ENCODE measurements around the gene HDAC9.

The HDAC9 gene

GRCh38 chr7:18526368-18526878 is 30.9 kb downstream of the HDAC9 start:
- no peak for DNase-seq

GRCh38 chr7:18529239-18529638 is 33.7 kb downstream of the HDAC9 start:
- no peak for DNase-seq

- DNase-seq, result no peak
These were observed 35.0 kb downstream of the HDAC9 start for GRCh38 chr7:18530224-18531179.

GRCh38 chr7:18531539-18531938 is 36.0 kb downstream of the HDAC9 start:
- DNase-seq, result no peak

GRCh38 chr7:18532813-18533212 is 37.3 kb downstream of the HDAC9 start:
- no peak for DNase-seq

- DNase-seq, result no peak
These were observed 38.9 kb downstream of the HDAC9 start for GRCh38 chr7:18534481-18534880.

- no peak for DNase-seq
These were observed 40.4 kb downstream of the HDAC9 start for GRCh38 chr7:18535810-18536415.

- no peak for DNase-seq
These were observed 40.9 kb downstream of the HDAC9 start for GRCh38 chr7:18536486-18536885.

GRCh38 chr7:18538554-18539250 is 43.2 kb downstream of the HDAC9 start:
- DNase-seq, result no peak

- no peak for DNase-seq
These were observed 44.8 kb downstream of the HDAC9 start for GRCh38 chr7:18540396-18540795.

GRCh38 chr7:18541181-18541870 is 45.8 kb downstream of the HDAC9 start:
- DNase-seq, result no peak

GRCh38 chr7:18541871-18542212 is 46.3 kb downstream of the HDAC9 start:
- DNase-seq, result no peak

GRCh38 chr7:18546576-18546975 is 51.0 kb downstream of the HDAC9 start:
- no peak for DNase-seq

- no peak for DNase-seq
These were observed 52.1 kb downstream of the HDAC9 start for GRCh38 chr7:18547509-18548187.

- no peak for DNase-seq
These were observed 53.0 kb downstream of the HDAC9 start for GRCh38 chr7:18548534-18548933.

GRCh38 chr7:18550574-18550973 is 55.0 kb downstream of the HDAC9 start:
- DNase-seq, result no peak

- DNase-seq, result no peak
These were observed 56.9 kb downstream of the HDAC9 start for GRCh38 chr7:18552316-18552916.

- DNase-seq, result no peak
These were observed 57.5 kb downstream of the HDAC9 start for GRCh38 chr7:18552943-18553604.

- DNase-seq, result no peak
These were observed 58.1 kb downstream of the HDAC9 start for GRCh38 chr7:18553605-18554003.

GRCh38 chr7:18555120-18555519 is 59.6 kb downstream of the HDAC9 start:
- DNase-seq, result no peak

GRCh38 chr7:18555968-18556367 is 60.4 kb downstream of the HDAC9 start:
- no peak for DNase-seq

Data from NCI-H2171 (cell line).